Endothelial cell of umbilical vein (primary cell): ENCODE results near the gene PRCD. TPM values are rescaled to one million over a fixed set of nuclear protein-coding genes. Genes with fewer than 3 reads are reported as not detected.

Source experiments
- BruUV-seq: library from RNA; stranded (reverse); fragments of 400-500 nt; replicated peaks from 2 replicates; lab custom pipeline; 2021; lab: Mats Ljungman, UMichigan
- CTCF ChIA-PET: fragments of 300-600, 350-600 bp; sonication (Branson Sonifier 250); formaldehyde crosslinking; loops from one replicate; lab custom pipeline; 2021; ENCODE audit warnings: antibody characterized with exemption, inconsistent platforms; lab: Charles Lee
- POLR2A ChIA-PET: fragments of 300-600, 350-600 bp; sonication (Branson Sonifier 250); formaldehyde crosslinking; loops from one replicate; lab custom pipeline; 2021; ENCODE audit warnings: antibody characterized with exemption, inconsistent platforms; lab: Charles Lee
- DNase-seq: peaks from one replicate; pipeline ENCODE4 v3.0.0-alpha.2; 2011; ENCODE audit warnings: low read depth, low spot score
- FAIRE-seq: peaks from 2 replicates; lab custom pipeline; 2011; peaks lifted over from hg19 to GRCh38; lab: Jason Lieb, UNC
- H2AFZ ChIP-seq: 2 replicates; pipeline ENCODE4 v1.6.0; 2012; ENCODE audit warnings: low read depth, low read length, control low read depth, inconsistent platforms
- H3K27ac ChIP-seq: 2 replicates; pipeline ENCODE4 v1.5.1; 2011; ENCODE audit warnings: low read depth, mild to moderate bottlenecking, control low read depth, low read length, moderate library complexity; ENCODE audit not compliant: insufficient read depth
- H3K27me3 ChIP-seq, 2 experiments: 2 replicates each; pipeline versions ENCODE4 v1.6.0 to v1.6.1; 2011; ENCODE audit warnings: low read length in 2 of 2, mixed read lengths in 1 of 2; ENCODE audit not compliant: control insufficient read depth in 2 of 2, insufficient read depth in 2 of 2
- H3K36me3 ChIP-seq, 2 experiments: 2 replicates in 1 of 2; 3 replicates in 1 of 2; pipeline ENCODE4 v1.5.1; 2011; ENCODE audit warnings: low read length in 2 of 2, mild to moderate bottlenecking in 1 of 2, moderate library complexity in 1 of 2; ENCODE audit not compliant: control insufficient read depth in 2 of 2, insufficient read depth in 2 of 2; ENCODE audit errors: extremely low read depth in 1 of 2
- H3K4me1 ChIP-seq: 3 replicates; pipeline ENCODE4 v1.5.1; 2011; ENCODE audit warnings: mild to moderate bottlenecking, low read length; ENCODE audit not compliant: control insufficient read depth, insufficient read depth; ENCODE audit errors: extremely low read depth
- H3K4me2 ChIP-seq: 2 replicates; pipeline ENCODE4 v1.6.1; 2011; ENCODE audit warnings: low read length, control low read depth, mixed read lengths; ENCODE audit not compliant: insufficient read depth
- H3K4me3 ChIP-seq, 3 experiments: fragments of 200-600 bp in 1 of 3; sonication (generic), shearing (Covaris generic) in 1 of 3; replicated peaks in 1 of 3; 2 replicates each; pipeline ENCODE4 v1.5.1; 2011 to 2016; ENCODE audit warnings: control low read depth in 3 of 3, low read length in 3 of 3, mild to moderate bottlenecking in 2 of 3, inconsistent platforms in 1 of 3, low read depth in 1 of 3, moderate library complexity in 1 of 3; ENCODE audit not compliant: insufficient read depth in 1 of 3
- H3K79me2 ChIP-seq: 2 replicates; pipeline ENCODE4 v1.6.0; 2012; ENCODE audit warnings: low read length, inconsistent platforms; ENCODE audit not compliant: control insufficient read depth, insufficient read depth
- H3K9ac ChIP-seq: replicated peaks from 2 replicates; pipeline ENCODE3; 2011; ENCODE audit warnings: low read length, control low read depth; ENCODE audit not compliant: insufficient read depth; ENCODE audit errors: extremely low read depth
- H3K9me1 ChIP-seq: replicated peaks from 3 replicates; pipeline ENCODE4 v1.6.0; 2011; ENCODE audit warnings: mild to moderate bottlenecking, low read length; ENCODE audit not compliant: control insufficient read depth, insufficient read depth; ENCODE audit errors: extremely low read depth
- H3K9me3 ChIP-seq: replicated peaks from 2 replicates; pipeline ENCODE4 v1.5.1; 2012; ENCODE audit warnings: low read length, inconsistent platforms; ENCODE audit not compliant: control insufficient read depth, insufficient read depth
- H4K20me1 ChIP-seq: replicated peaks from 2 replicates; pipeline ENCODE3; 2011; ENCODE audit warnings: mild to moderate bottlenecking, low read length; ENCODE audit not compliant: control insufficient read depth, insufficient read depth; ENCODE audit errors: extremely low read depth
- EZH2 ChIP-seq: IDR thresholded peaks from 2 replicates; pipeline ENCODE4 v1.6.1; 2012; ENCODE audit warnings: borderline replicate concordance, low read depth, mild to moderate bottlenecking, moderate library complexity, low read length, inconsistent platforms; ENCODE audit not compliant: severe bottlenecking
- FOS ChIP-seq: IDR thresholded peaks from 2 replicates; pipeline ENCODE4 v1.6.1; 2011; ENCODE audit warnings: mild to moderate bottlenecking, low read length, moderate library complexity, borderline replicate concordance; ENCODE audit not compliant: insufficient read depth
- GATA2 ChIP-seq: IDR thresholded peaks from 2 replicates; pipeline ENCODE4 v1.7.0; 2011; ENCODE audit warnings: low read depth, mild to moderate bottlenecking, moderate library complexity, mixed read lengths, low read length; ENCODE audit not compliant: insufficient read length, insufficient read depth
- JUN ChIP-seq: IDR thresholded peaks from 2 replicates; pipeline ENCODE4 v1.6.1; 2011; ENCODE audit warnings: borderline replicate concordance, low read depth; ENCODE audit not compliant: insufficient read length, insufficient read depth
- MYC ChIP-seq: IDR thresholded peaks from one replicate; pipeline ENCODE4 v1.6.1; 2011; ENCODE audit warnings: mild to moderate bottlenecking, low read depth, low read length
- POLR2A ChIP-seq: IDR thresholded peaks from 2 replicates; pipeline ENCODE4 v1.6.1; 2012; ENCODE audit warnings: low read depth, mild to moderate bottlenecking, control low read depth, low read length
- POLR2AphosphoS5 ChIP-seq: IDR thresholded peaks from 2 replicates; pipeline ENCODE4 v1.6.1; 2012; ENCODE audit warnings: low read depth, mild to moderate bottlenecking, control low read depth, low read length, moderate library complexity; ENCODE audit not compliant: insufficient read depth
- dilution Hi-C: fragments of 300-500 bp; cut with MboI; formaldehyde crosslinking; loops from one replicate; pipeline ENCODE4 v1.15.0; 2019; ENCODE audit warnings: low sequenced_read_pairs; ENCODE audit not compliant: extremely low pct_ligation_motif_present
- intact Hi-C: fragments of 100-400 bp; cut with micrococcal nuclease; formaldehyde crosslinking; loops from one replicate; pipeline ENCODE4 v1.10.0; 2022
- polyA plus RNA-seq, 4 experiments: library from polyadenylated mRNA; depleted of rRNA in 3 of 4; stranded (reverse) in 3 of 4; unstranded in 1 of 4; fragments of >200 nt; gene quantifications; 2 replicates each; pipeline versions ENCODE4 v1.2.1 to v1.2.3, GENCODE V29; 2011 to 2012; ENCODE audit warnings: missing spikeins in 1 of 4
- total RNA-seq: library from RNA; stranded (reverse); gene quantifications from 2 replicates; pipeline ENCODE4 v1.2.3, GENCODE V29; 2021
- TF ChIP-seq, protein P1 (sequence below), 2 donors: IDR thresholded peaks; 1 replicate in 1 of 2; 2 replicates in 1 of 2; pipeline ENCODE4 v1.5.1; 2011; ENCODE audit warnings: low read length in 2 of 2, mild to moderate bottlenecking in 2 of 2, moderate library complexity in 2 of 2, control low read depth in 1 of 2, inconsistent platforms in 1 of 2, low read depth in 1 of 2; ENCODE audit not compliant: insufficient read depth in 1 of 2; ENCODE audit errors: extremely low read depth in 1 of 2
- TF ChIP-seq, protein P2 (sequence below): IDR thresholded peaks from 2 replicates; pipeline ENCODE4 v1.6.1; 2011; ENCODE audit not compliant: insufficient read depth, insufficient read length

PRCD gene
- total and polyA plus RNA-seq, 2 donors (not counting 3 experiments of a cell fraction or from before 2014, with no cell fraction given): not detected

DNA sequence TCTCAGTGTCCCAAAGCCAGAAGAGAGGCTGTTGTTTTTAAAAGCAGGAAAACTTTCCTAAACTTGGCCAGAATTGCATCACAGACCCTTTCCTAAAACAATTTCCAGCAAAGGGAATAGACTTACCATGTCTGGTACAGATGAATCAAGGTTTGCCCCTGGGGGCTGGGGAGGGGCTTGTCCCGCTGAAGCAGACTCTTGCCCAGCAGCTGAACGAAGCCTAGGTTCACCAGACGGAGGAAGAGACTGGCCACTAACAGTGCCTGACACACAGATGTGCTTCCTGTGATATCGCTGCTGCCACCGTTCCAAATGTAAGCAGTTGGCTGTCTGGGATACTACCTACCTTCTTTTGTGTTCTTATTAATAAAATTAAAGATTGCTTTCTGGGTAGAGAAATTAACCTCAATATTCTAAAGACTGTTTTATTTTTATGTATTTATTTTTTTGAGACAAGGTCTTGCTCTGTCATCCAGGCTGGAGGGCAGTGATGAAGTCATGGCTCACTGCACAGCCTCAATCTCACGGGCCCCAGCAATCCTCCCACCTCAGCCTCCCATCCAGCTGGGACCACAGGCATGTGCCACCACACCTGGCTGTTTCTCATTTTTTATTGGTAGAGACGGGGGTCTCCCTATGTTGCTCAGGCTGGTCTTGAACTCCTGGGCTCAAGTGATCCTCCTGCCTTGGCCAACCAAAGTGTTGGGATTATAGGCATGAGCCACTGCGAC is 13.5 kb downstream of the PRCD start:
- Histone ChIP-seq H3K4me3 (no peak overlapping the region), H3K4me2 (no peak overlapping the region), H3K9me3 (no peaks in the 10 kb centered on the region), H3K4me1 (peaks cover 2% of the 10 kb centered on the region), H3K9ac (no peak overlapping the region), H3K27me3 (peaks cover 0 to 3% of the 10 kb centered on the region in 2 experiments), H4K20me1 (no peaks in the 10 kb centered on the region), H2AFZ (no peak overlapping the region), H3K9me1 (no peaks in the 10 kb centered on the region), H3K79me2 (peaks cover 8% of the 10 kb centered on the region), H3K36me3 (no peaks in the 10 kb centered on the region), H3K27ac (no peak overlapping the region)
- dilution Hi-C loops (no loop called here), intact Hi-C loops (no loop called here)
- BruUV-seq: no TSS peak
- DNase-seq (no peak), FAIRE-seq (no peak)
- ChIA-PET POLR2A (no interaction called here), CTCF (interaction anchor here (3.0 kb wide), 1 partner anchor 30 kb away, joined by 25 read pairs; no protein-coding TSS in a partner anchor)
- TF ChIP-seq POLR2AphosphoS5: no peak
- no peak for TF ChIP-seq MYC
- TF ChIP-seq GATA2: no peak
- no peak for TF ChIP-seq FOS
- TF ChIP-seq, protein P1, sequence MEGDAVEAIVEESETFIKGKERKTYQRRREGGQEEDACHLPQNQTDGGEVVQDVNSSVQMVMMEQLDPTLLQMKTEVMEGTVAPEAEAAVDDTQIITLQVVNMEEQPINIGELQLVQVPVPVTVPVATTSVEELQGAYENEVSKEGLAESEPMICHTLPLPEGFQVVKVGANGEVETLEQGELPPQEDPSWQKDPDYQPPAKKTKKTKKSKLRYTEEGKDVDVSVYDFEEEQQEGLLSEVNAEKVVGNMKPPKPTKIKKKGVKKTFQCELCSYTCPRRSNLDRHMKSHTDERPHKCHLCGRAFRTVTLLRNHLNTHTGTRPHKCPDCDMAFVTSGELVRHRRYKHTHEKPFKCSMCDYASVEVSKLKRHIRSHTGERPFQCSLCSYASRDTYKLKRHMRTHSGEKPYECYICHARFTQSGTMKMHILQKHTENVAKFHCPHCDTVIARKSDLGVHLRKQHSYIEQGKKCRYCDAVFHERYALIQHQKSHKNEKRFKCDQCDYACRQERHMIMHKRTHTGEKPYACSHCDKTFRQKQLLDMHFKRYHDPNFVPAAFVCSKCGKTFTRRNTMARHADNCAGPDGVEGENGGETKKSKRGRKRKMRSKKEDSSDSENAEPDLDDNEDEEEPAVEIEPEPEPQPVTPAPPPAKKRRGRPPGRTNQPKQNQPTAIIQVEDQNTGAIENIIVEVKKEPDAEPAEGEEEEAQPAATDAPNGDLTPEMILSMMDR (IDR thresholded peaks at IDR 0.05; ENCODE audit: extremely low read depth in 1 of 2, insufficient read depth in 1 of 2, low read depth in 1 of 2, low read length in 2 of 2): no peak
- TF ChIP-seq POLR2A: no peak
- TF ChIP-seq, protein P2, sequence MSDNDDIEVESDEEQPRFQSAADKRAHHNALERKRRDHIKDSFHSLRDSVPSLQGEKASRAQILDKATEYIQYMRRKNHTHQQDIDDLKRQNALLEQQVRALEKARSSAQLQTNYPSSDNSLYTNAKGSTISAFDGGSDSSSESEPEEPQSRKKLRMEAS: no peak
- no peak for TF ChIP-seq JUN
- TF ChIP-seq EZH2: no peak
